ENCODE measurements around the gene EPB41L2. TPM values are rescaled to one million over a fixed set of nuclear protein-coding genes. Genes with fewer than 3 reads are reported as not detected.
"Not testable (repeated sequence)": the region's sequence is repeated elsewhere in the genome, so short reads cannot be mapped to it uniquely, and the experiment has no call there.

EPB41L2 gene
- polyA plus RNA-seq, 1 donor: 200 TPM

GRCh38 chr6:131033631-131034030 lies 29.4 kb downstream of the EPB41L2 start:
- DNase-seq: no peak

GRCh38 chr6:131029626-131030297 lies 33.3 kb downstream of the EPB41L2 start:
- DNase-seq: no peak

GRCh38 chr6:131027326-131027725 lies 35.7 kb downstream of the EPB41L2 start:
- DNase-seq: no peak

GRCh38 chr6:131026243-131026642 lies 36.8 kb downstream of the EPB41L2 start:
- DNase-seq: no peak

GRCh38 chr6:131024565-131024964 lies 38.5 kb downstream of the EPB41L2 start:
- DNase-seq: no peak

- no peak for DNase-seq
Measured at GRCh38 chr6:131023834-131024504, 39.1 kb downstream of the EPB41L2 start.

GRCh38 chr6:131022691-131023090 lies 40.4 kb downstream of the EPB41L2 start:
- no peak for DNase-seq

GRCh38 chr6:131017962-131018361 lies 45.1 kb downstream of the EPB41L2 start:
- DNase-seq: no peak

- DNase-seq: no peak
Measured at GRCh38 chr6:131015630-131016263, 47.3 kb downstream of the EPB41L2 start.

GRCh38 chr6:131015025-131015591 lies 47.9 kb downstream of the EPB41L2 start:
- no peak for DNase-seq

GRCh38 chr6:131014080-131014776 lies 48.8 kb downstream of the EPB41L2 start:
- DNase-seq: no peak

GRCh38 chr6:131013495-131013894 lies 49.5 kb downstream of the EPB41L2 start:
- DNase-seq: no peak

- DNase-seq: no peak
Measured at GRCh38 chr6:131009790-131010189, 53.3 kb downstream of the EPB41L2 start.

- DNase-seq: not testable (repeated sequence)
Measured at GRCh38 chr6:131008965-131009364, 54.1 kb downstream of the EPB41L2 start.

GRCh38 chr6:131007964-131008363 lies 55.1 kb downstream of the EPB41L2 start:
- DNase-seq: not testable (repeated sequence)

- no peak for DNase-seq
Measured at GRCh38 chr6:131007286-131007685, 55.8 kb downstream of the EPB41L2 start.

GRCh38 chr6:131005439-131006016 lies 57.5 kb downstream of the EPB41L2 start:
- no peak for DNase-seq

- DNase-seq: no peak
Measured at GRCh38 chr6:131004936-131005335, 58.1 kb downstream of the EPB41L2 start.

GRCh38 chr6:131004387-131004755 lies 58.7 kb downstream of the EPB41L2 start:
- DNase-seq: no peak

GRCh38 chr6:131003488-131004386 lies 59.3 kb downstream of the EPB41L2 start:
- DNase-seq: peak; percentile 69

GRCh38 chr6:131002661-131002980 lies 60.4 kb downstream of the EPB41L2 start:
- DNase-seq: no peak

All from hindlimb muscle (tissue), 1 donor.